A549 (cell line): ENCODE results near the gene UFD1. TPM values are rescaled to one million over a fixed set of nuclear protein-coding genes. Genes with fewer than 3 reads are reported as not detected.

ENCODE experiments used
- ATAC-seq, 2 experiments: fragments of 200-7000 bp in 1 of 2; fragments of >200 bp in 1 of 2; cut with Nextera tagmentation in 1 of 2; cut with Tn5 transposase in 1 of 2; 3 replicates each; pipeline versions ENCODE4 v1.8.0 to v1.9.1; 2018 to 2020; ENCODE audit warnings: mild to moderate bottlenecking in 1 of 2, moderate library complexity in 1 of 2
- CTCF ChIA-PET: fragments of 300-600 bp; sonication (Branson Sonifier 250); formaldehyde crosslinking; extraction: SDS; loops from one replicate; lab custom pipeline; 2021; ENCODE audit warnings: antibody characterized with exemption, inconsistent platforms; lab: Yijun Ruan, JAX
- POLR2A ChIA-PET: fragments of 350-600 bp; formaldehyde crosslinking; extraction: SDS; loops from one replicate; lab custom pipeline; 2021; ENCODE audit warnings: antibody characterized with exemption, inconsistent platforms; lab: Yijun Ruan, JAX
- DNase-seq, 2 experiments: peaks; one replicate each; pipeline versions ENCODE4 v3.0.0 to v3.0.0-alpha.2; 2011 to 2016; ENCODE audit warnings: low read depth in 1 of 2, low spot score in 1 of 2
- FAIRE-seq: peaks from 2 replicates; lab custom pipeline; 2011; peaks lifted over from hg19 to GRCh38; lab: Jason Lieb, UNC
- H3K27ac ChIP-seq, 2 experiments: fragments of >200 bp; sonication (Bioruptor Twin); formaldehyde crosslinking; 3 replicates each; pipeline ENCODE4 v1.5.1; 2016 to 2017
- H3K4me1 ChIP-seq: fragments of >200 bp; sonication (Bioruptor Twin); formaldehyde crosslinking; 3 replicates; pipeline ENCODE4 v1.6.1; 2016
- H3K4me2 ChIP-seq: fragments of >200 bp; sonication (Bioruptor Twin); formaldehyde crosslinking; 3 replicates; pipeline ENCODE4 v1.6.1; 2016
- H3K4me3 ChIP-seq: fragments of >200 bp; sonication (Bioruptor Twin); formaldehyde crosslinking; 3 replicates; pipeline ENCODE4 v1.5.1; 2016
- H3K9me3 ChIP-seq: fragments of >200 bp; sonication (Bioruptor Twin); formaldehyde crosslinking; 3 replicates; pipeline ENCODE4 v1.6.1; 2016
- BCL3 ChIP-seq: fragments of >200 bp; sonication (Bioruptor Twin); formaldehyde crosslinking; IDR thresholded peaks from 3 replicates; pipeline ENCODE4 v1.6.1; 2016
- CBX8 ChIP-seq: fragments of 200-600 bp; sonication (generic); IDR thresholded peaks from 2 replicates; pipeline ENCODE4 v1.6.1; 2016
- CEBPB ChIP-seq, 2 experiments: fragments of >200 bp in 1 of 2; sonication (Bioruptor Twin) in 1 of 2; formaldehyde crosslinking in 1 of 2; IDR thresholded peaks; 2 replicates each; pipeline ENCODE4 v1.6.1; 2012 to 2016
- CHD4 ChIP-seq: fragments of 200-600 bp; sonication (generic); IDR thresholded peaks from 2 replicates; pipeline ENCODE4 v1.6.1; 2016; ENCODE audit warnings: antibody characterized with exemption, mild to moderate bottlenecking, borderline replicate concordance
- EHF ChIP-seq: fragments of 250-450 bp; sonication (Bioruptor Pico); IDR thresholded peaks from 2 replicates; pipeline ENCODE4 v1.5.0; 2020; ENCODE audit warnings: mild to moderate bottlenecking
- EP300 ChIP-seq, 2 experiments: fragments of >200 bp; sonication (Bioruptor Twin); formaldehyde crosslinking; IDR thresholded peaks; 2 replicates in 1 of 2; 3 replicates in 1 of 2; pipeline ENCODE4 v1.6.1; 2016 to 2017
- FOSB ChIP-seq: fragments of 250-450 bp; sonication (Bioruptor Pico); IDR thresholded peaks from 2 replicates; pipeline ENCODE4 v1.5.0; 2020; ENCODE audit warnings: mild to moderate bottlenecking, moderate library complexity
- FOSL2 ChIP-seq, 2 experiments: fragments of 450-650 bp in 1 of 2; fragments of >200 bp in 1 of 2; sonication (Bioruptor Twin) in 1 of 2; formaldehyde crosslinking; IDR thresholded peaks; 2 replicates each; pipeline versions ENCODE4 v1.5.0 to v1.6.1; 2016 to 2020; ENCODE audit warnings: mild to moderate bottlenecking in 1 of 2, moderate library complexity in 1 of 2
- FOXS1 ChIP-seq: fragments of 250-450 bp; sonication (Bioruptor Pico); IDR thresholded peaks from 2 replicates; pipeline ENCODE4 v1.5.0; 2020; ENCODE audit warnings: mild to moderate bottlenecking, moderate library complexity
- HEYL ChIP-seq: fragments of 250-450 bp; sonication (Bioruptor Pico); IDR thresholded peaks from 2 replicates; pipeline ENCODE4 v1.8.0; 2021; ENCODE audit warnings: mild to moderate bottlenecking, moderate library complexity
- HMGXB4 ChIP-seq: fragments of 250-450 bp; sonication (Bioruptor Pico); IDR thresholded peaks from 2 replicates; pipeline ENCODE4 v1.5.0; 2021; ENCODE audit warnings: mild to moderate bottlenecking, moderate library complexity, borderline replicate concordance
- HOXA7 ChIP-seq: fragments of 250-450 bp; sonication (Bioruptor Pico); IDR thresholded peaks from 2 replicates; pipeline ENCODE4 v1.5.0; 2020; ENCODE audit warnings: mild to moderate bottlenecking, moderate library complexity
- HOXB13 ChIP-seq: fragments of 250-450 bp; sonication (Bioruptor Pico); IDR thresholded peaks from 2 replicates; pipeline ENCODE4 v1.5.0; 2020; ENCODE audit warnings: low read depth, mild to moderate bottlenecking, moderate library complexity
- HOXB5 ChIP-seq: fragments of 250-450 bp; sonication (Bioruptor Pico); IDR thresholded peaks from 2 replicates; pipeline ENCODE4 v1.5.0; 2020; ENCODE audit warnings: mild to moderate bottlenecking, moderate library complexity
- JUN ChIP-seq, 2 experiments: fragments of >200 bp; sonication (Bioruptor Twin); formaldehyde crosslinking; IDR thresholded peaks; 2 replicates in 1 of 2; 3 replicates in 1 of 2; pipeline ENCODE4 v1.6.1; 2016 to 2017
- KDM5A ChIP-seq: fragments of 200-600 bp; sonication (generic); IDR thresholded peaks from 2 replicates; pipeline ENCODE4 v1.6.1; 2016; ENCODE audit warnings: antibody characterized with exemption, mild to moderate bottlenecking
- MAFK ChIP-seq: fragments of 450-650 bp; IDR thresholded peaks from 2 replicates; pipeline ENCODE4 v1.6.1; 2014; ENCODE audit not compliant: partially characterized antibody
- MAX ChIP-seq: IDR thresholded peaks from 2 replicates; pipeline ENCODE4 v1.6.1; 2012
- MYC ChIP-seq: IDR thresholded peaks from 2 replicates; pipeline ENCODE4 v1.6.1; 2012; ENCODE audit warnings: mild to moderate bottlenecking, inconsistent platforms, low read length, improper control_type of control experiment, borderline replicate concordance
- NFE2L2 ChIP-seq: fragments of 150-350 bp; conservative IDR thresholded peaks from 2 replicates; pipeline ENCODE4 v1.6.1; 2014; ENCODE audit warnings: low read length
- NR3C1 ChIP-seq: fragments of >200 bp; sonication (Bioruptor Twin); formaldehyde crosslinking; IDR thresholded peaks from 3 replicates; pipeline ENCODE4 v1.6.1; 2017
- PBX3 ChIP-seq: IDR thresholded peaks from 2 replicates; pipeline ENCODE4 v1.6.1; 2012
- PHF8 ChIP-seq: fragments of 200-600 bp; sonication (generic); IDR thresholded peaks from 2 replicates; pipeline ENCODE4 v1.6.1; 2016; ENCODE audit warnings: low read depth, mild to moderate bottlenecking, antibody characterized with exemption, moderate library complexity, borderline replicate concordance
- POLR2AphosphoS2 ChIP-seq: conservative IDR thresholded peaks from 2 replicates; pipeline ENCODE4 v1.6.1; 2012; ENCODE audit warnings: low read length, improper control_type of control experiment, inconsistent platforms
- RARB ChIP-seq: fragments of 250-450 bp; sonication (Bioruptor Pico); IDR thresholded peaks from 2 replicates; pipeline ENCODE4 v1.8.0; 2021; ENCODE audit warnings: mild to moderate bottlenecking, moderate library complexity
- RCOR1 ChIP-seq: fragments of 150-350 bp; IDR thresholded peaks from 2 replicates; pipeline ENCODE4 v1.6.1; 2014; ENCODE audit warnings: antibody characterized with exemption, low read length, low read depth
- RFX5 ChIP-seq: fragments of 450-650 bp; IDR thresholded peaks from 2 replicates; pipeline ENCODE4 v1.7.1; 2014; ENCODE audit warnings: antibody characterized with exemption, mild to moderate bottlenecking, moderate library complexity
- RNF2 ChIP-seq: fragments of 200-600 bp; sonication (generic); IDR thresholded peaks from 2 replicates; pipeline ENCODE4 v1.6.1; 2016; ENCODE audit warnings: low read depth, mild to moderate bottlenecking, antibody characterized with exemption, moderate library complexity, borderline replicate concordance
- SMC3 ChIP-seq: fragments of >200 bp; sonication (Bioruptor Twin); formaldehyde crosslinking; IDR thresholded peaks from 3 replicates; pipeline ENCODE4 v1.6.1; 2018; ENCODE audit warnings: inconsistent platforms
- TFCP2L1 ChIP-seq: fragments of 250-450 bp; sonication (Bioruptor Pico); IDR thresholded peaks from 2 replicates; pipeline ENCODE4 v1.5.0; 2021; ENCODE audit warnings: mild to moderate bottlenecking
- TP53 ChIP-seq: fragments of 250-450 bp; sonication (Bioruptor Pico); IDR thresholded peaks from 2 replicates; pipeline ENCODE4 v1.5.0; 2021; ENCODE audit warnings: mild to moderate bottlenecking, moderate library complexity
- USF2 ChIP-seq: fragments of 450-650 bp; IDR thresholded peaks from 2 replicates; pipeline ENCODE4 v1.6.1; 2014; ENCODE audit warnings: antibody characterized with exemption
- ZNF302 ChIP-seq: fragments of 250-450 bp; sonication (Bioruptor Pico); IDR thresholded peaks from 2 replicates; pipeline ENCODE4 v1.9.0; 2021; ENCODE audit warnings: inconsistent platforms, mild to moderate bottlenecking, moderate library complexity
- WGBS: methylation state at CpG from one replicate; pipeline ENCODE4 v1.1.6; 2017; ENCODE audit errors: missing lambda C conversion rate; 5-methylcytosine and 5-hydroxymethylcytosine counted together
- polyA plus RNA-seq, 4 experiments: library from polyadenylated mRNA; depleted of rRNA in 3 of 4; stranded (reverse); fragments of >200 nt; fragmentation: RNase III in 1 of 4; extraction: RNeasy Plus Mini Kit Qiagen cat#74134 plus additional on column Dnase treatment in 1 of 4; gene quantifications; 2 replicates in 3 of 4; 3 replicates in 1 of 4; pipeline ENCODE4 v1.2.3, GENCODE V29; 2011 to 2017

UFD1 gene
- polyA plus RNA-seq, 2 of the 4 experiments (the other 2 are of a cell fraction): 95.4 to 96.1 TPM

- TF ChIP-seq FOSL2 (IDR thresholded peaks at IDR 0.05) (no peak), FOSL2 (CRISPR knock-in tag; IDR thresholded peaks at IDR 0.05) (no peak), RCOR1 (no peak)
These were observed 18.3 kb upstream of the UFD1 start (continued) for GRCh38 chr22:19497245-19497644.

GRCh38 chr22:19496324-19496630 lies 17.3 kb upstream of the UFD1 start:
- no peak overlapping the region for H3K4me2 ChIP-seq
- WGBS: 99% methylated on average over 3 of the region's 3 CpGs
- POLR2A ChIA-PET: no interaction called here
- TF ChIP-seq NR3C1 (no peak), KDM5A (no peak), ZNF302 (CRISPR knock-in tag) (no peak), MAX (no peak), POLR2AphosphoS2 (no peak), HMGXB4 (CRISPR knock-in tag) (no peak), USF2 (no peak), MAFK (no peak), TFCP2L1 (no peak), HOXB13 (CRISPR knock-in tag) (no peak), EHF (no peak), CHD4 (no peak), PBX3 (no peak), CBX8 (no peak), HOXA7 (CRISPR knock-in tag) (no peak), PHF8 (no peak), HEYL (no peak), MYC (no peak), HOXB5 (no peak)
- TF ChIP-seq, all 56 proteins: peak for 0
- DNase-seq (no peak), ATAC-seq (no peak), FAIRE-seq (no peak)
- H3K9me3 ChIP-seq: no peaks in the 10 kb centered on the region
- H3K27ac ChIP-seq: no peak overlapping the region
- H3K4me1 ChIP-seq: no peaks in the 10 kb centered on the region
- H3K4me3 ChIP-seq: no peak overlapping the region
- CTCF ChIA-PET: interaction anchor here (0.8 to 1.5 kb wide), 5 partner anchors 20 to 142 kb away, joined by 3 to 12 read pairs (median 4); no protein-coding TSS in a partner anchor

- H3K4me2 ChIP-seq: no peak overlapping the region
- DNase-seq (peak in 1 of 2 experiments; percentile 18), ATAC-seq (no peak), FAIRE-seq (no peak)
- H3K9me3 ChIP-seq: no peaks in the 10 kb centered on the region
- H3K4me3 ChIP-seq: no peak overlapping the region
- H3K4me1 ChIP-seq: no peaks in the 10 kb centered on the region
- ChIA-PET CTCF (interaction anchor here (0.8 to 1.5 kb wide), 6 partner anchors 20 to 143 kb away, joined by 3 to 12 read pairs (median 4); no protein-coding TSS in a partner anchor), POLR2A (no interaction called here)
- H3K27ac ChIP-seq: no peak overlapping the region
- WGBS: 77% methylated on average over 5 of the region's 5 CpGs
- no peak for TF ChIP-seq NFE2L2
- TF ChIP-seq RARB (CRISPR knock-in tag): no peak
- no peak for TF ChIP-seq RCOR1
- no peak for TF ChIP-seq CEBPB (IDR thresholded peaks at IDR 0.05)
- TF ChIP-seq FOSB (CRISPR knock-in tag): no peak
- no peak for TF ChIP-seq CBX8
- no peak for TF ChIP-seq BCL3
- no peak for TF ChIP-seq TP53
- no peak for TF ChIP-seq RNF2
- TF ChIP-seq USF2: no peak
- TF ChIP-seq ZNF302 (CRISPR knock-in tag): no peak
- no peak for TF ChIP-seq JUN (IDR thresholded peaks at IDR 0.05)
- no peak for TF ChIP-seq EP300 (IDR thresholded peaks at IDR 0.05)
- TF ChIP-seq SMC3: no peak
- no peak for TF ChIP-seq FOXS1 (CRISPR knock-in tag)
- no peak for TF ChIP-seq RFX5
These were observed 16.8 kb upstream of the UFD1 start for GRCh38 chr22:19495562-19496323.
